HG03571 (cell line): Measurements from ENCODE around the gene PEMT.
A peak's percentile ranks its signal among the peaks of the same experiment; 100 is the strongest.

Experiments used
- ATAC-seq: cut with Tn5 transposase; IDR thresholded peaks from one replicate; pipeline ENCODE4 v1.9.1; 2021; ENCODE audit not compliant: unreplicated experiment

Gene PEMT

GRCh38 chr17:17605083-17605728 lies 13.7 kb upstream of the PEMT start:
- no peak for ATAC-seq

GRCh38 chr17:17603895-17604225 lies 12.4 kb upstream of the PEMT start:
- ATAC-seq, result no peak

GRCh38 chr17:17603178-17603894 lies 11.8 kb upstream of the PEMT start:
- ATAC-seq, result no peak

GRCh38 chr17:17599965-17600364 lies 8.5 kb upstream of the PEMT start:
- ATAC-seq, result no peak

GRCh38 chr17:17598003-17598402 lies 6.5 kb upstream of the PEMT start:
- no peak for ATAC-seq

GRCh38 chr17:17595755-17596154 lies 4.2 kb upstream of the PEMT start:
- no peak for ATAC-seq

GRCh38 chr17:17593222-17593620 lies 1.7 kb upstream of the PEMT start:
- ATAC-seq, result no peak

GRCh38 chr17:17590883-17591354 lies 589 bp downstream of the PEMT start:
- peak; percentile 1 for ATAC-seq

- no peak for ATAC-seq
Observed at GRCh38 chr17:17590141-17590751, 1.3 kb downstream of the PEMT start.

GRCh38 chr17:17587614-17588337 lies 3.7 kb downstream of the PEMT start:
- ATAC-seq, result no peak

- ATAC-seq, result no peak
Observed at GRCh38 chr17:17582372-17582771, 9.1 kb downstream of the PEMT start.

GRCh38 chr17:17581509-17581908 lies 10.0 kb downstream of the PEMT start:
- ATAC-seq, result no peak

- no peak for ATAC-seq
Observed at GRCh38 chr17:17580662-17581470, 10.6 kb downstream of the PEMT start.

- ATAC-seq, result no peak
Observed at GRCh38 chr17:17579691-17580090, 11.8 kb downstream of the PEMT start.

- no peak for ATAC-seq
Observed at GRCh38 chr17:17577373-17577772, 14.1 kb downstream of the PEMT start.

- no peak for ATAC-seq
Observed at GRCh38 chr17:17576772-17577234, 14.7 kb downstream of the PEMT start.

- ATAC-seq, result no peak
Observed at GRCh38 chr17:17575360-17576251, 15.9 kb downstream of the PEMT start.

GRCh38 chr17:17573912-17574311 lies 17.6 kb downstream of the PEMT start:
- no peak for ATAC-seq

- no peak for ATAC-seq
Observed at GRCh38 chr17:17572010-17572785, 19.3 kb downstream of the PEMT start.
